ENCODE data around the gene ATP6V0D1.

- TF ChIP-seq CTCF (conservative IDR thresholded peaks at IDR 0.05 in 1 of 2, IDR thresholded peaks at IDR 0.05 in 1 of 2; ENCODE audit: extremely low read depth in 1 of 2, insufficient read depth in 1 of 2, low read depth in 1 of 2, low read length in 2 of 2) (peak; percentile 47 to 48), EZH2 (IDR thresholded peaks at IDR 0.05; ENCODE audit: borderline replicate concordance, low read length) (no peak)
Measured at GRCh38 chr16:67447508-67448076, 33.4 kb downstream of the ATP6V0D1 start.

Measured in mammary epithelial cell (primary cell).